Gastrocnemius medialis (tissue), 4 donors: Measurements from ENCODE around the gene TCF3.

Source experiments
- CTCF ChIP-seq, 5 experiments: fragments of 450-650 bp in 3 of 5; fragments of 200-600 bp in 2 of 5; sonication (generic) in 2 of 5; IDR thresholded peaks in 4 of 5; conservative IDR thresholded peaks in 1 of 5; 1 replicate in 4 of 5; 2 replicates in 1 of 5; pipeline ENCODE4 v1.5.1; 2016 to 2019; ENCODE audit warnings: antibody characterized with exemption in 5 of 5, mild to moderate bottlenecking in 3 of 5, moderate library complexity in 3 of 5
- POLR2A ChIP-seq, 2 donors: fragments of 450-650 bp; IDR thresholded peaks; one replicate each; pipeline ENCODE4 v1.6.1; 2017; ENCODE audit warnings: antibody characterized with exemption in 2 of 2, mild to moderate bottlenecking in 2 of 2, moderate library complexity in 2 of 2

DNA sequence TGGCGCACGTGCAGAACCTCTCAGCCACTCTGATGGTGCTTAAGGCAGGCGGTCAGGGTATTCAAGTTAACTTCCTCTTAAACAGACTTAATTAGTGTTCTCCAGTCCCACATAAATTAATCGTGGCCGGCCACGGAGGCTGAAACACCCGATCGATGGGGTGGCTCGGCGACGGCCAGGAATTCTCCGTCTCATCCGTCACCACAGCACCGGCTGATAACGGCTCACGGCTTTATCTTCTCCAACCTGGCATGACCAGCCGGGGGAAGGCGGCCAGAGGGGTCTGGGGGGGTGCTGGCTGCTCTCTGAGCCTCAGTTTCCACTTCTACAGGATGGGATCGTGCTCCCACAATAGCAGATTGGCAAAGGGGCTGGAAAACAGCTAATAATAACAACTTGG, 32.6 kb upstream of the TCF3 start:
- TF ChIP-seq CTCF (IDR thresholded peaks at IDR 0.05 in 4 of 5, conservative IDR thresholded peaks at IDR 0.05 in 1 of 5) (no peak), POLR2A (IDR thresholded peaks at IDR 0.05) (no peak)
